Right lobe of liver (tissue), 4 donors: ENCODE results near the gene SCFD2.

Source experiments
- CTCF ChIP-seq, 4 donors: fragments of 200-600 bp in 3 of 4; fragments of 450-650 bp in 1 of 4; IDR thresholded peaks; one replicate each; pipeline versions ENCODE4 v1.5.1 to v1.8.0; 2016 to 2022; ENCODE audit warnings: antibody characterized with exemption in 4 of 4, mild to moderate bottlenecking in 2 of 4
- POLR2A ChIP-seq: fragments of 450-650 bp; IDR thresholded peaks from one replicate; pipeline ENCODE4 v1.6.1; 2017; ENCODE audit warnings: antibody characterized with exemption, mild to moderate bottlenecking
- donor health status: DM: no; HTN: no; CAD: no.
- donor health status: DM: no; HTN: no; CAD: no.
- donor health status: DM: no; HTN: yes; CAD: no.

DNA sequence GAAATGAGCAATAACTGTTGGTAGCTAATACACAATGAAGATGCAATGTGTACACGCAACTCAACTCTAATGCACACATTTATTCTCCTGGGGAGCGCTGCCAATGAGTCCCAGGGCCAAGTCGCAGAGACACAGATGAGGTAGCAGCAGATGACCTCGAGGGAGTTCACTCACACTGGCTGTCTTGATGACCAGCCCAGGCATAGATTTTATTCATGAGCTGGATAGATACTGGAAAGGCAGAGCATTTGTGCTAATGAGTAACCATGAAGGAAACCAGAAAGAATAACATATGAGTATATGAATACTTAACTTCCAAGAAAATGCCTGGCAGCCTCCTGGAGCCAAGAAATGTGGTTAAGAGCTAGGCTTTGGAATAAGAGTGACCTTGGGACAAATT, 461.4 kb downstream of the SCFD2 start:
- TF ChIP-seq CTCF (IDR thresholded peaks at IDR 0.05): no peak
- no peak for TF ChIP-seq POLR2A
